Keratinocyte (primary cell): ENCODE data around the gene NNAT. TPM values are rescaled to one million over a fixed set of nuclear protein-coding genes. Genes with fewer than 3 reads are reported as not detected.
A peak's percentile ranks its signal among the peaks of the same experiment; 100 is the strongest.
"Not testable (repeated sequence)": the region's sequence is repeated elsewhere in the genome, so short reads cannot be mapped to it uniquely, and the experiment has no call there.

Experiments used
- DNase-seq: peaks from one replicate; pipeline ENCODE4 v3.0.0-alpha.2; 2011; ENCODE audit warnings: low read depth, missing footprints, low spot score
- FAIRE-seq: peaks from 2 replicates; lab custom pipeline; 2011; peaks lifted over from hg19 to GRCh38; lab: Jason Lieb, UNC
- H2AFZ ChIP-seq: 2 replicates; pipeline ENCODE4 v1.6.0; 2012; ENCODE audit warnings: low read length, control low read depth, inconsistent platforms; ENCODE audit not compliant: control insufficient read depth
- H3K27ac ChIP-seq: 2 replicates; pipeline ENCODE4 v1.5.1; 2011; ENCODE audit warnings: low read length; ENCODE audit not compliant: control insufficient read depth, insufficient read depth
- H3K27me3 ChIP-seq: 3 replicates; pipeline ENCODE4 v1.6.0; 2011; ENCODE audit warnings: low read length; ENCODE audit not compliant: control insufficient read depth, insufficient read depth; ENCODE audit errors: extremely low read depth
- H3K36me3 ChIP-seq, 2 experiments: 2 replicates in 1 of 2; 3 replicates in 1 of 2; pipeline ENCODE4 v1.5.1; 2011; ENCODE audit warnings: low read length in 2 of 2, mild to moderate bottlenecking in 1 of 2; ENCODE audit not compliant: control insufficient read depth in 2 of 2, insufficient read depth in 2 of 2; ENCODE audit errors: extremely low read depth in 1 of 2
- H3K4me1 ChIP-seq: 3 replicates; pipeline ENCODE4 v1.5.1; 2011; ENCODE audit warnings: low read length; ENCODE audit not compliant: control insufficient read depth, insufficient read depth; ENCODE audit errors: extremely low read depth
- H3K4me2 ChIP-seq: 3 replicates; pipeline ENCODE4 v1.6.0; 2011; ENCODE audit warnings: low read depth, low read length; ENCODE audit not compliant: control insufficient read depth, insufficient read depth; ENCODE audit errors: extremely low read depth
- H3K4me3 ChIP-seq, 3 experiments: fragments of 200-600 bp in 1 of 3; sonication (generic) in 1 of 3; 2 replicates in 2 of 3; 3 replicates in 1 of 3; pipeline ENCODE4 v1.5.1; 2011 to 2016; ENCODE audit warnings: low read length in 3 of 3, mild to moderate bottlenecking in 3 of 3, control low read depth in 2 of 3, inconsistent platforms in 1 of 3, low read depth in 1 of 3, mixed read lengths in 1 of 3, mixed run types in 1 of 3, moderate library complexity in 1 of 3; ENCODE audit not compliant: control insufficient read depth in 2 of 3, insufficient read depth in 2 of 3; ENCODE audit errors: extremely low read depth in 1 of 3
- H3K79me2 ChIP-seq: 2 replicates; pipeline ENCODE4 v1.6.0; 2012; ENCODE audit warnings: low read length; ENCODE audit not compliant: control insufficient read depth, insufficient read depth
- H3K9ac ChIP-seq: 3 replicates; pipeline ENCODE4 v1.6.0; 2011; ENCODE audit warnings: low read length; ENCODE audit not compliant: control insufficient read depth, insufficient read depth; ENCODE audit errors: extremely low read depth
- H3K9me1 ChIP-seq: 3 replicates; pipeline ENCODE4 v1.6.0; 2011; ENCODE audit warnings: low read length; ENCODE audit not compliant: control insufficient read depth, insufficient read depth; ENCODE audit errors: extremely low read depth
- H3K9me3 ChIP-seq: 2 replicates; pipeline ENCODE4 v1.5.1; 2012; ENCODE audit warnings: low read depth, low read length; ENCODE audit not compliant: control insufficient read depth
- H4K20me1 ChIP-seq: 3 replicates; pipeline ENCODE4 v1.6.0; 2011; ENCODE audit warnings: low read length; ENCODE audit not compliant: control insufficient read depth, insufficient read depth; ENCODE audit errors: extremely low read depth
- EZH2 ChIP-seq: IDR thresholded peaks from one replicate; pipeline ENCODE4 v1.6.1; 2012; ENCODE audit warnings: inconsistent platforms, mild to moderate bottlenecking, low read length, moderate library complexity
- dilution Hi-C: fragments of 300-500 bp; cut with MboI; formaldehyde crosslinking; loops from one replicate; pipeline ENCODE4 v1.7.0; 2020; ENCODE audit warnings: low sequenced_read_pairs; ENCODE audit not compliant: extremely low pct_ligation_motif_present
- polyA minus RNA-seq, 3 experiments: library from RNA; depleted of rRNA, polyadenylated mRNA; stranded (reverse); fragments of >200 nt; gene quantifications; 1 replicate in 1 of 3; 2 replicates in 1 of 3; 3 replicates in 1 of 3; pipeline ENCODE4 v1.2.3, GENCODE V29; 2011
- polyA plus RNA-seq, 5 experiments: library from polyadenylated mRNA; depleted of rRNA in 3 of 5; stranded (reverse) in 3 of 5; stranded (forward) in 1 of 5; unstranded in 1 of 5; fragments of >200 nt; gene quantifications; 1 replicate in 1 of 5; 2 replicates in 3 of 5; 3 replicates in 1 of 5; pipeline versions ENCODE4 v1.2.1 to v1.2.3, GENCODE V29; 2011 to 2012; ENCODE audit warnings: missing spikeins in 2 of 5, low read depth in 1 of 5, low replicate concordance in 1 of 5
- TF ChIP-seq, protein P1 (sequence below), 3 experiments: IDR thresholded peaks in 1 of 3; conservative IDR thresholded peaks in 1 of 3; optimal IDR thresholded peaks in 1 of 3; 2 replicates in 2 of 3; 3 replicates in 1 of 3; pipeline versions ENCODE3 to v1.5.1; 2011; ENCODE audit warnings: low read length in 3 of 3, mild to moderate bottlenecking in 3 of 3, moderate library complexity in 2 of 3, control low read depth in 1 of 3, inconsistent platforms in 1 of 3; ENCODE audit not compliant: insufficient read depth in 2 of 3; ENCODE audit errors: extremely low read depth in 1 of 3

Gene NNAT, protein sequence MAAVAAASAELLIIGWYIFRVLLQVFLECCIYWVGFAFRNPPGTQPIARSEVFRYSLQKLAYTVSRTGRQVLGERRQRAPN
- polyA plus RNA-seq (0.44 to 0.95 TPM (median 0.79 TPM) in 3 replicates), polyA minus RNA-seq (0.54 to 0.79 TPM (median 0.73 TPM) in 3 replicates)
- polyA plus RNA-seq (2011; ENCODE audit: low read depth) = not detected
- 0.36 and 0.43 TPM in 2 replicates for polyA plus RNA-seq (2011; cell fraction: cytosol; rRNA removed)
- 0.22 TPM in 1 of 2 replicates, not detected in the other for polyA plus RNA-seq (2011; cell fraction: nucleus; rRNA removed)
- polyA plus RNA-seq (2012; ENCODE audit: low replicate concordance) = 1.4 and 1.9 TPM in 2 replicates
- polyA minus RNA-seq (2011; cell fraction: cytosol; rRNA and poly(A)+ RNA removed) = not detected
- not detected in 2 replicates for polyA minus RNA-seq (2011; cell fraction: nucleus; rRNA and poly(A)+ RNA removed)

DNA sequence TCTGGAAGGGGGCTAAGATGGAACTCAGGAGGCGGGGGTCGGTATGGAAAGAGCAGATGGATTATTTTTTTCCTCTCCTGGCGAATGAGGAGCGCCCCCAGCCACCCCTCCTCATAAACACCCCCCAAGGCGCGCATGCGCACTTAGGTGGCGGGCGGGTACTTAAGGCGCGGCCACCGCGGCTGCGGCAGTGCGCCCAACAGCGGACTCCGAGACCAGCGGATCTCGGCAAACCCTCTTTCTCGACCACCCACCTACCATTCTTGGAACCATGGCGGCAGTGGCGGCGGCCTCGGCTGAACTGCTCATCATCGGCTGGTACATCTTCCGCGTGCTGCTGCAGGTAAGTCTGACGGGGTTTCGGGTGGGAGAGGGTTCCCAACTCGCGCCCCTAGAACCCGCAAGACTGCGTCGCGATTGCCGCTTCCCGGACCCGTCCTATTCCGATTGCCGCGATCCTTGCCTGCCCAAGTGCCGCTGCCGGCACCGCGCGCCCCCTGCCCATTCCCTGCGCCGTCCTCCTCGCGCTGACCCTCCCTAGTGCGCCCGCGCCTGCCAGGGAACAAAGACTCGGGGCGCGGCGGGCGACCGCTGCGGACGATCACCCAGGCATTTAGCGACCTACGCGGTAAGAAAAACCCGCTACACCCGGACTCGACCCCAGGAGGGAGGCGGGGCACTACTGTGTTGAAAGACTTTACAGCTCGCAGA, at the start of gene NNAT:
Gene NNAT, plus strand, starts transcription at position 190 of the 711 bp plus-strand sequence. Its CDS starts 82 bp downstream, at position 272.
- peak within 1 kb of the TSS; percentile 12 for H3K9ac ChIP-seq
- peaks cover 22 to 42% of the 10 kb centered on the region in 2 experiments for H3K36me3 ChIP-seq
- H2AFZ ChIP-seq = no peak within 1 kb of the TSS
- TF ChIP-seq EZH2 = no peak
- TF ChIP-seq, protein P1, sequence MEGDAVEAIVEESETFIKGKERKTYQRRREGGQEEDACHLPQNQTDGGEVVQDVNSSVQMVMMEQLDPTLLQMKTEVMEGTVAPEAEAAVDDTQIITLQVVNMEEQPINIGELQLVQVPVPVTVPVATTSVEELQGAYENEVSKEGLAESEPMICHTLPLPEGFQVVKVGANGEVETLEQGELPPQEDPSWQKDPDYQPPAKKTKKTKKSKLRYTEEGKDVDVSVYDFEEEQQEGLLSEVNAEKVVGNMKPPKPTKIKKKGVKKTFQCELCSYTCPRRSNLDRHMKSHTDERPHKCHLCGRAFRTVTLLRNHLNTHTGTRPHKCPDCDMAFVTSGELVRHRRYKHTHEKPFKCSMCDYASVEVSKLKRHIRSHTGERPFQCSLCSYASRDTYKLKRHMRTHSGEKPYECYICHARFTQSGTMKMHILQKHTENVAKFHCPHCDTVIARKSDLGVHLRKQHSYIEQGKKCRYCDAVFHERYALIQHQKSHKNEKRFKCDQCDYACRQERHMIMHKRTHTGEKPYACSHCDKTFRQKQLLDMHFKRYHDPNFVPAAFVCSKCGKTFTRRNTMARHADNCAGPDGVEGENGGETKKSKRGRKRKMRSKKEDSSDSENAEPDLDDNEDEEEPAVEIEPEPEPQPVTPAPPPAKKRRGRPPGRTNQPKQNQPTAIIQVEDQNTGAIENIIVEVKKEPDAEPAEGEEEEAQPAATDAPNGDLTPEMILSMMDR (optimal IDR thresholded peaks at IDR 0.05 in 1 of 3, IDR thresholded peaks at IDR 0.05 in 1 of 3, conservative IDR thresholded peaks at IDR 0.05 in 1 of 3; ENCODE audit: extremely low read depth in 1 of 3, insufficient read depth in 2 of 3, low read length in 3 of 3) = no peak
- H4K20me1 ChIP-seq = peaks cover 78% of the 10 kb centered on the region
- H3K79me2 ChIP-seq = peaks cover 95% of the 10 kb centered on the region
- no peaks in the 10 kb centered on the region for H3K27me3 ChIP-seq
- DNase-seq (no peak), FAIRE-seq (no peak)
- peak within 1 kb of the TSS; percentile 8 to 33 (median 17) for H3K4me3 ChIP-seq
- H3K4me1 ChIP-seq = peaks cover 41% of the 10 kb centered on the region
- H3K9me3 ChIP-seq = no peaks in the 10 kb centered on the region
- peak within 1 kb of the TSS; percentile 77 for H3K4me2 ChIP-seq
- H3K9me1 ChIP-seq = peaks cover 19% of the 10 kb centered on the region
- dilution Hi-C loops = no loop called here
- H3K27ac ChIP-seq = no peak within 1 kb of the TSS

DNA sequence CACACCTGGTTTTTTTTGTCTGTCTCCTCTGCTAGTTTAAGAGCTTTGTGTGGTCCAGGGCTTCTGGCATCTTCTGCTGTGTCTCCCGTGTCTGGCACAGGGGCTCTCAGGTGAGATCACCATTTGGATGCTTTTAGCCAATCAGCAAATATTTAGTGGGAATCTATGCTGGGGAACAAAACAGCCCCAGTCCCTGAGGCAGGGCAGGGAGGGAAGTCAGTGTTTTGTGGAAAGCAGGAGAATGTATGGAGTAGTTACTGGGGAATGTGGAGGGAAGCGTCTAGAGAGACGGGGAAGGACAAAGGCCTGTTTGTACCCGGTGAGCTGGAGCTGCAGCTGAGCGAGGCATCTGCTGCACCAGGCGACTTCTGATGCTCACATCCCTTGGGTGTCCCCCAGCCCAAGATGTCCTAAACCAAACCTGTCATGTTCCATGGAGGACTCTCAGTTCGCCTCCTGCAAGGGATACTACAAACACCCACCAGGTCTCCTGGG, 49.3 kb upstream of the NNAT start:
- dilution Hi-C loops = no loop called here
- no peak overlapping the region for H3K4me2 ChIP-seq
- no peaks in the 10 kb centered on the region for H3K9me1 ChIP-seq
- H4K20me1 ChIP-seq = no peaks in the 10 kb centered on the region
- no peak for DNase-seq
- TF ChIP-seq, protein P1 (optimal IDR thresholded peaks at IDR 0.05 in 1 of 3, IDR thresholded peaks at IDR 0.05 in 1 of 3, conservative IDR thresholded peaks at IDR 0.05 in 1 of 3; ENCODE audit: extremely low read depth in 1 of 3, insufficient read depth in 2 of 3, low read length in 3 of 3) = no peak
- no peak for TF ChIP-seq EZH2
- FAIRE-seq = no peak
- no peak overlapping the region for H3K4me3 ChIP-seq
- H3K79me2 ChIP-seq = no peaks in the 10 kb centered on the region
- H2AFZ ChIP-seq = no peak overlapping the region
- no peaks in the 10 kb centered on the region for H3K36me3 ChIP-seq
- H3K9ac ChIP-seq = no peak overlapping the region
- H3K27me3 ChIP-seq = peaks cover 12% of the 10 kb centered on the region
- H3K4me1 ChIP-seq = no peaks in the 10 kb centered on the region
- H3K9me3 ChIP-seq = no peaks in the 10 kb centered on the region
- H3K27ac ChIP-seq = no peak overlapping the region

DNA sequence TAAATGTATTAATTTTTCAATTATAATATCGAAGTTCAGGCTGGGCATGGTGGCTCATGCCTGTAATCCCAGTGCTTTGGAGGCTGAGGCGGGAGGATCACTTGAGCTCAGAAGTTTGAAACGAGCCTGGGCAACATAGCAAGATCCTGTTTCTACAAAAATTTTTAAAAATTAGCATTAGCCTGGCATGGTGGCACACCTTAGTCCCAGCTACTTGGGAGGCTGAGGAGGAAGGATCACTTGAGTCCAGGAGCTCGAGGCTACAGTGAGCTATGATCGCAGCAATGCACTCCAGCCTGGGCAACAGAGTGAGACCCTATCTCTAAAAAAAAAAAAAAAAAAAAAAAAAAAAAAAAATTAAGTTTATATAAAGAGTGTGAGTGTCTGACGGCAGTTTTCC, 48.6 kb upstream of the NNAT start:
- H3K9me3 ChIP-seq, H2AFZ ChIP-seq, H3K4me1 ChIP-seq, dilution Hi-C loops, H3K9ac ChIP-seq, H3K4me2 ChIP-seq, H3K9me1 ChIP-seq, FAIRE-seq, H4K20me1 ChIP-seq, DNase-seq, H3K27ac ChIP-seq, H3K79me2 ChIP-seq, H3K36me3 ChIP-seq, H3K4me3 ChIP-seq: not testable (repeated sequence)
- H3K27me3 ChIP-seq = peaks cover 12% of the 10 kb centered on the region
